ENCODE measurements around the gene PEAR1. TPM values are rescaled to one million over a fixed set of nuclear protein-coding genes. Genes with fewer than 3 reads are reported as not detected.

PEAR1 gene
- total and polyA plus RNA-seq, 2 of the 4 experiments (the other 2 are of a cell fraction): 2.0 to 44.4 TPM

DNA sequence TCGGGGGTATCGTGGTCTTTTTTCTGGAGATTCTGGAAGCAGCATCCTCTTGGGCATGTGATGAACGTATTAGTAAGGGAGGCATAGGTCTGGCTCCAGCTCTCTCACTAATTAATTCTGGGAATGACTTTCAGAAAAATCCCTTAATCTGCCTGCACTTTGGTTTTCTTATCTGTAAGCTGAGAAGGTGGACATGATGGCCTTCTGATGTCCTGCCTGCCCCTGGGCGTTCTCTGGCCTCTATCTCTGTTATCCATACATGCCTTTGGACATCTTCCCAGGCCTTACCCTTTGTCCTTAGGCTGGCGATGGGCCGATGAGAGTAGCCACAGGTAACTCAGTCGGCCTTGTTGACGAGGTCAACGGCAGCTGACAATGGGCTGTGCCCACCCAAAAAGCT, 24.1 kb upstream of the PEAR1 start:
- peak overlapping the region; percentile 51 for H2AFZ ChIP-seq (replicated peaks; ENCODE audit: low read length, poor library complexity)
- no peak overlapping the region for H3K4me3 ChIP-seq (ENCODE audit: insufficient read depth, low read depth, low read length)
- H2AK5ac ChIP-seq (ENCODE audit: low read depth, low read length): peak overlapping the region; percentile 4; the same call in 1 of the 2 replicates
- H2BK20ac ChIP-seq (ENCODE audit: low read depth, low read length): no peak overlapping the region
- no peak overlapping the region for H2BK5ac ChIP-seq (ENCODE audit: low read depth, low read length, poor library complexity, severe bottlenecking)
- no peak overlapping the region for H4K8ac ChIP-seq (ENCODE audit: low read depth in 2 of 2, low read length in 2 of 2)
- BruUV-seq (replicated peaks): no TSS peak
- peak overlapping the region; percentile 28 for H2AK9ac ChIP-seq (replicated peaks; ENCODE audit: low read depth, low read length, poor library complexity)
- peaks cover 32% of the 10 kb centered on the region for H3K27me3 ChIP-seq (ENCODE audit: control insufficient read depth, insufficient read depth, low read length)
- H3K9me3 ChIP-seq (ENCODE audit: control insufficient read depth, insufficient read depth, low read length): no peaks in the 10 kb centered on the region
- CTCF ChIA-PET: interaction anchor here (2.7 kb wide), 1 partner anchor 9 kb away, joined by 15 read pairs; the partner anchor contains the start of gene NTRK1
- TF ChIP-seq BHLHE40 (IDR thresholded peaks at IDR 0.05; ENCODE audit: low read depth, low read length): no peak
- no peak for TF ChIP-seq NFE2L2 (IDR thresholded peaks at IDR 0.05; ENCODE audit: low read depth, low read length)
- TF ChIP-seq FOS (IDR thresholded peaks at IDR 0.05; ENCODE audit: low read depth, low read length): no peak
- TF ChIP-seq, protein P1, sequence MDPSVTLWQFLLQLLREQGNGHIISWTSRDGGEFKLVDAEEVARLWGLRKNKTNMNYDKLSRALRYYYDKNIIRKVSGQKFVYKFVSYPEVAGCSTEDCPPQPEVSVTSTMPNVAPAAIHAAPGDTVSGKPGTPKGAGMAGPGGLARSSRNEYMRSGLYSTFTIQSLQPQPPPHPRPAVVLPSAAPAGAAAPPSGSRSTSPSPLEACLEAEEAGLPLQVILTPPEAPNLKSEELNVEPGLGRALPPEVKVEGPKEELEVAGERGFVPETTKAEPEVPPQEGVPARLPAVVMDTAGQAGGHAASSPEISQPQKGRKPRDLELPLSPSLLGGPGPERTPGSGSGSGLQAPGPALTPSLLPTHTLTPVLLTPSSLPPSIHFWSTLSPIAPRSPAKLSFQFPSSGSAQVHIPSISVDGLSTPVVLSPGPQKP (IDR thresholded peaks at IDR 0.05; ENCODE audit: borderline replicate concordance, low read depth, low read length): no peak
- no peak for TF ChIP-seq RCOR1 (IDR thresholded peaks at IDR 0.05; ENCODE audit: insufficient replicate concordance, low read length)
- TF ChIP-seq, protein P2, sequence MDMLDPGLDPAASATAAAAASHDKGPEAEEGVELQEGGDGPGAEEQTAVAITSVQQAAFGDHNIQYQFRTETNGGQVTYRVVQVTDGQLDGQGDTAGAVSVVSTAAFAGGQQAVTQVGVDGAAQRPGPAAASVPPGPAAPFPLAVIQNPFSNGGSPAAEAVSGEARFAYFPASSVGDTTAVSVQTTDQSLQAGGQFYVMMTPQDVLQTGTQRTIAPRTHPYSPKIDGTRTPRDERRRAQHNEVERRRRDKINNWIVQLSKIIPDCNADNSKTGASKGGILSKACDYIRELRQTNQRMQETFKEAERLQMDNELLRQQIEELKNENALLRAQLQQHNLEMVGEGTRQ (IDR thresholded peaks at IDR 0.05; ENCODE audit: low read depth, low read length): no peak
- TF ChIP-seq MXI1 (IDR thresholded peaks at IDR 0.05; ENCODE audit: borderline replicate concordance, low read depth, low read length): no peak
- TF ChIP-seq RAD21 (IDR thresholded peaks at IDR 0.05; ENCODE audit: low read length): no peak
- TF ChIP-seq, protein P3, sequence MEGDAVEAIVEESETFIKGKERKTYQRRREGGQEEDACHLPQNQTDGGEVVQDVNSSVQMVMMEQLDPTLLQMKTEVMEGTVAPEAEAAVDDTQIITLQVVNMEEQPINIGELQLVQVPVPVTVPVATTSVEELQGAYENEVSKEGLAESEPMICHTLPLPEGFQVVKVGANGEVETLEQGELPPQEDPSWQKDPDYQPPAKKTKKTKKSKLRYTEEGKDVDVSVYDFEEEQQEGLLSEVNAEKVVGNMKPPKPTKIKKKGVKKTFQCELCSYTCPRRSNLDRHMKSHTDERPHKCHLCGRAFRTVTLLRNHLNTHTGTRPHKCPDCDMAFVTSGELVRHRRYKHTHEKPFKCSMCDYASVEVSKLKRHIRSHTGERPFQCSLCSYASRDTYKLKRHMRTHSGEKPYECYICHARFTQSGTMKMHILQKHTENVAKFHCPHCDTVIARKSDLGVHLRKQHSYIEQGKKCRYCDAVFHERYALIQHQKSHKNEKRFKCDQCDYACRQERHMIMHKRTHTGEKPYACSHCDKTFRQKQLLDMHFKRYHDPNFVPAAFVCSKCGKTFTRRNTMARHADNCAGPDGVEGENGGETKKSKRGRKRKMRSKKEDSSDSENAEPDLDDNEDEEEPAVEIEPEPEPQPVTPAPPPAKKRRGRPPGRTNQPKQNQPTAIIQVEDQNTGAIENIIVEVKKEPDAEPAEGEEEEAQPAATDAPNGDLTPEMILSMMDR (conservative IDR thresholded peaks at IDR 0.05; ENCODE audit: low read depth, low read length): no peak
- no peak for TF ChIP-seq MAFK (IDR thresholded peaks at IDR 0.05; ENCODE audit: low read depth, low read length)
- no peak for TF ChIP-seq MAZ (IDR thresholded peaks at IDR 0.05; ENCODE audit: borderline replicate concordance, low read depth, low read length)
- TF ChIP-seq CHD1 (IDR thresholded peaks at IDR 0.05; ENCODE audit: low read depth, low read length): no peak
- no peak for TF ChIP-seq SMC3 (IDR thresholded peaks at IDR 0.05; ENCODE audit: low read depth, low read length)
- TF ChIP-seq RFX5 (IDR thresholded peaks at IDR 0.05; ENCODE audit: low read depth, low read length): no peak
- TF ChIP-seq CEBPB (IDR thresholded peaks at IDR 0.05; ENCODE audit: low read depth, low read length): no peak
- TF ChIP-seq POLR2A (IDR thresholded peaks at IDR 0.05; ENCODE audit: low read depth, low read length): no peak
- no peak overlapping the region for H3K4me2 ChIP-seq (ENCODE audit: low read depth, low read length)
- ATAC-seq (ENCODE audit: low read depth) (no peak), DNase-seq (no peak)
- H3K79me1 ChIP-seq (ENCODE audit: low read depth in 1 of 2, low read length in 2 of 2): no peaks in the 10 kb centered on the region
- no peak overlapping the region for H3K56ac ChIP-seq (ENCODE audit: extremely low read depth, insufficient read depth, low read length)
- H2BK15ac ChIP-seq (ENCODE audit: low read depth, low read length): no peak overlapping the region
- peaks cover 3% of the 10 kb centered on the region; the same call in 1 of the 2 replicates for H4K20me1 ChIP-seq (ENCODE audit: insufficient read depth, low read length)
- H3K4ac ChIP-seq (ENCODE audit: low read depth, low read length): no peak overlapping the region
- in situ Hi-C loops (cut with MboI; ENCODE audit: low sequenced_read_pairs): no loop called here
- no peak overlapping the region for H3K14ac ChIP-seq (replicated peaks; ENCODE audit: low read depth, low read length)
- dilution Hi-C loops (cut with HindIII; ENCODE audit: low sequenced_read_pairs, unreplicated experiment): no loop called here
- H3K27ac ChIP-seq (ENCODE audit: insufficient read depth, low read length): no peak overlapping the region
- H4K91ac ChIP-seq (ENCODE audit: insufficient read depth, low read depth, low read length): no peak overlapping the region
- no peak overlapping the region for H3K23ac ChIP-seq (ENCODE audit: low read depth, low read length)
- H3K9ac ChIP-seq (ENCODE audit: low read depth, low read length): no peak overlapping the region
- H3K9me1 ChIP-seq (ENCODE audit: insufficient read depth, low read length): peaks cover 3% of the 10 kb centered on the region; the same call in 1 of the 2 replicates
- H4K5ac ChIP-seq (ENCODE audit: low read depth, low read length): no peak overlapping the region
- no peaks in the 10 kb centered on the region for H3K36me3 ChIP-seq (ENCODE audit: control insufficient read depth, insufficient read depth, low read length)
- POLR2A ChIA-PET (ENCODE audit: unreplicated experiment): no interaction called here
- intact Hi-C loops (cut with micrococcal nuclease): no loop called here
- H3K4me1 ChIP-seq (ENCODE audit: control insufficient read depth, insufficient read depth, low read length): peaks cover 6% of the 10 kb centered on the region
- H3K18ac ChIP-seq (ENCODE audit: low read depth, low read length): no peak overlapping the region
- H2BK120ac ChIP-seq (ENCODE audit: low read depth, low read length): no peak overlapping the region
- 92% methylated on average over 4 of the region's 9 CpGs; no CpG with 5 or more reads in 1 of the 2 experiments for WGBS, 2 experiments (ENCODE audit: extremely low coverage in 2 of 2, insufficient read length in 1 of 2)

Measured in IMR-90 (cell line).